Prostate gland (tissue), 2 donors: ENCODE measurements around the gene FAM217B. TPM values are rescaled to one million over a fixed set of nuclear protein-coding genes. Genes with fewer than 3 reads are reported as not detected.
A peak's percentile ranks its signal among the peaks of the same experiment; 100 is the strongest.

Experiments
- DNase-seq: peaks from one replicate; pipeline ENCODE4 v3.0.0-alpha.2; 2019; ENCODE audit warnings: low spot score
- H3K27ac ChIP-seq, 2 donors: fragments of 200-600 bp; sonication (generic); 2 replicates each; pipeline ENCODE4 v1.5.1; 2017 to 2019
- H3K27me3 ChIP-seq: fragments of 200-600 bp; sonication (generic); replicated peaks from 2 replicates; pipeline ENCODE4 v1.5.1; 2019; ENCODE audit not compliant: insufficient read depth
- H3K36me3 ChIP-seq, 2 donors: fragments of 200-600 bp; sonication (generic); 1 replicate in 1 of 2; 2 replicates in 1 of 2; pipeline versions ENCODE4 v1.5.1 to v1.8.1; 2017 to 2019
- H3K4me1 ChIP-seq: fragments of 200-600 bp; sonication (generic); replicated peaks from 2 replicates; pipeline ENCODE4 v1.5.1; 2019
- H3K4me3 ChIP-seq, 2 donors: fragments of 200-600 bp; sonication (generic); 2 replicates each; pipeline ENCODE4 v1.5.1; 2017 to 2019
- H3K9me3 ChIP-seq: fragments of 200-600 bp; sonication (generic); 2 replicates; pipeline ENCODE4 v1.5.1; 2017
- CTCF ChIP-seq, 4 experiments: fragments of 200-600 bp in 2 of 4; fragments of 450-650 bp in 2 of 4; sonication (generic) in 2 of 4; IDR thresholded peaks; 1 replicate in 3 of 4; 2 replicates in 1 of 4; pipeline ENCODE4 v1.5.1; 2016 to 2019; ENCODE audit warnings: antibody characterized with exemption in 4 of 4, mild to moderate bottlenecking in 2 of 4, moderate library complexity in 2 of 4
- POLR2A ChIP-seq: fragments of 450-650 bp; IDR thresholded peaks from one replicate; pipeline ENCODE4 v1.6.1; 2016; ENCODE audit warnings: antibody characterized with exemption, mild to moderate bottlenecking
- POLR2AphosphoS5 ChIP-seq: sonication (generic); formaldehyde crosslinking; IDR thresholded peaks from one replicate; pipeline ENCODE4 v1.6.1; 2017; ENCODE audit warnings: antibody characterized with exemption
- WGBS: methylation state at CpG from one replicate; pipeline ENCODE4 v1.1.5; 2018; 5-methylcytosine and 5-hydroxymethylcytosine counted together
- intact Hi-C: fragments of 100-400 bp; cut with DNase I; formaldehyde crosslinking; loops from one replicate; pipeline ENCODE4 v1.14.2; 2022
- total RNA-seq, 2 donors: library from RNA; depleted of rRNA; stranded (reverse); fragments of >200 nt; gene quantifications; one replicate each; pipeline ENCODE4 v1.1.0, GENCODE V29; 2016

Gene FAM217B
- total RNA-seq, 2 donors from 2014 or later: 13.7 to 18.2 TPM

- Histone ChIP-seq H3K4me3 (no peak overlapping the region), H3K4me1 (no peaks in the 10 kb centered on the region), H3K27me3 (no peaks in the 10 kb centered on the region), H3K9me3 (no peaks in the 10 kb centered on the region), H3K36me3 (no peaks in the 10 kb centered on the region), H3K27ac (peak overlapping the region in 1 of 2 donors; percentile 26)
- intact Hi-C loops: no loop called here
- WGBS: 33% methylated on average over 2 of the region's 2 CpGs
- TF ChIP-seq POLR2AphosphoS5 (peak; percentile 51), CTCF (IDR thresholded peaks at IDR 0.05) (no peak)
- peak; percentile 34 for DNase-seq
Measured at GRCh38 chr20:59961423-59961822, 21.2 kb downstream of the FAM217B start.

GRCh38 chr20:59962155-59962554, 22.0 kb downstream of the FAM217B start:
- no peak for TF ChIP-seq CTCF (IDR thresholded peaks at IDR 0.05)
- TF ChIP-seq POLR2AphosphoS5: no peak
- TF ChIP-seq POLR2A: no peak
- 63% methylated on average over 6 of the region's 6 CpGs for WGBS
- DNase-seq: no peak
- no peaks in the 10 kb centered on the region for H3K9me3 ChIP-seq
- no peaks in the 10 kb centered on the region for H3K27me3 ChIP-seq
- H3K4me1 ChIP-seq: no peaks in the 10 kb centered on the region
- H3K4me3 ChIP-seq: no peak overlapping the region
- intact Hi-C loops: no loop called here
- no peaks in the 10 kb centered on the region for H3K36me3 ChIP-seq
- peak overlapping the region in 1 of 2 donors; percentile 26 for H3K27ac ChIP-seq

DNA sequence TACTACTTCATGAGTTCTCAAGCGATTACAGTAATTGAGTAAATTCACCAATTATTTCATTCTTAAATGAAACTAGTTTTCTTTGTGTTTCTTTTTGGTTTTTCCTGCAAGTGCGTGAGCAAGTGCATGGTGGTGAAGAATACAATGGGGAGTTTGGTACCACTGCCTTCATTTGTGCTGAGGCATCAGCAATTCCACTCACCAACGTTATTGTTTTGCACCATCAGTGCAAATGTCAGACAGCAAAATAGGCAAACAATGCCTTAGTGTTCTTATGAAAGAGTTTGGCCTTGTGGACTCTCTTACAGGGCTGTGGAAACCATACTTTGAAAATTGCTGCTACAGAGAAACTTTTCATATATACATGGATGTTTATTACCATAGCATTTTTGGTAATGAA, 26.2 kb downstream of the FAM217B start:
- Histone ChIP-seq H3K4me1 (peaks cover 4% of the 10 kb centered on the region), H3K27me3 (no peaks in the 10 kb centered on the region), H3K27ac (no peak overlapping the region), H3K9me3 (no peaks in the 10 kb centered on the region), H3K4me3 (no peak overlapping the region), H3K36me3 (no peaks in the 10 kb centered on the region)
- WGBS: 88% methylated on average over 3 of the region's 3 CpGs
- intact Hi-C loops: no loop called here
- no peak for DNase-seq
- no peak for TF ChIP-seq POLR2AphosphoS5
- TF ChIP-seq POLR2A: no peak
- no peak for TF ChIP-seq CTCF (IDR thresholded peaks at IDR 0.05)

- Histone ChIP-seq H3K27ac (peak overlapping the region; percentile 39 to 45), H3K27me3 (no peaks in the 10 kb centered on the region), H3K36me3 (no peaks in the 10 kb centered on the region), H3K4me3 (no peak overlapping the region), H3K4me1 (peaks cover 4% of the 10 kb centered on the region), H3K9me3 (no peaks in the 10 kb centered on the region)
- no peak for DNase-seq
- intact Hi-C loops: no loop called here
- WGBS: 62% methylated on average over 1 of the region's 1 CpG
- TF ChIP-seq CTCF (IDR thresholded peaks at IDR 0.05) (no peak), POLR2AphosphoS5 (no peak), POLR2A (no peak)
Measured at GRCh38 chr20:59971428-59971827, 31.2 kb downstream of the FAM217B start.

- Histone ChIP-seq H3K9me3 (no peaks in the 10 kb centered on the region), H3K4me1 (peaks cover 4% of the 10 kb centered on the region), H3K27ac (peak overlapping the region; percentile 39 to 45), H3K36me3 (no peaks in the 10 kb centered on the region), H3K27me3 (no peaks in the 10 kb centered on the region), H3K4me3 (no peak overlapping the region)
- 52% methylated on average over 12 of the region's 12 CpGs for WGBS
- TF ChIP-seq POLR2AphosphoS5 (peak; percentile 77), POLR2A (no peak)
- intact Hi-C loops: no loop called here
- peak; percentile 76 for DNase-seq
Measured at GRCh38 chr20:59972037-59972801, 32.0 kb downstream of the FAM217B start.
